SK-MEL-5 (cell line): ENCODE data around the gene HNRNPDL. TPM values are rescaled to one million over a fixed set of nuclear protein-coding genes. Genes with fewer than 3 reads are reported as not detected.
"Not testable (repeated sequence)": the region's sequence is repeated elsewhere in the genome, so short reads cannot be mapped to it uniquely, and the experiment has no call there.

Source experiments
- DNase-seq: peaks from one replicate; pipeline ENCODE4 v3.0.0-alpha.2; 2016; ENCODE audit warnings: low read depth, low spot score
- in situ Hi-C: cut with HindIII; loops from 2 replicates; pipeline ENCODE4 v1.10.0; 2016; ENCODE audit warnings: low sequenced_read_pairs, high pct_unique_total_duplicates, low pct_unique_long_range_greater_than_20kb
- polyA plus RNA-seq, 2 experiments: library from polyadenylated mRNA; depleted of rRNA; stranded (reverse); fragments of >200 nt; gene quantifications; 2 replicates each; pipeline ENCODE4 v1.2.3, GENCODE V29; 2015
- total RNA-seq: library from RNA; depleted of rRNA; stranded (reverse); fragments of >200 nt; shearing (Covaris generic); gene quantifications from 2 replicates; pipeline ENCODE4 v1.2.3, GENCODE V29; 2014; rRNA removed

The HNRNPDL gene
- total RNA-seq, result 169 and 179 TPM in 2 replicates
- polyA plus RNA-seq (2015; cell fraction: cytosol; rRNA removed), result 227 and 249 TPM in 2 replicates
- 926 and 1,158 TPM in 2 replicates for polyA plus RNA-seq (2015; cell fraction: nucleus; rRNA removed)

- DNase-seq, result peak; percentile 90
- in situ Hi-C loops, result no loop called here
These were observed at the start of gene HNRNPDL, which contains the start of gene ENOPH1 for GRCh38 chr4:82430193-82430963. Gene HNRNPDL, minus strand, starts transcription at chr4:82430462. Its CDS starts 772 bp downstream, at chr4:82429690. Gene ENOPH1, plus strand, starts transcription at chr4:82430590. Its CDS starts 240 bp downstream, at chr4:82430830.

GRCh38 chr4:82479562-82479961, 49.3 kb upstream of the HNRNPDL start:
- in situ Hi-C loops, result no loop called here
- no peak for DNase-seq

GRCh38 chr4:82477469-82477868, 47.2 kb upstream of the HNRNPDL start:
- in situ Hi-C loops, DNase-seq: not testable (repeated sequence)

- DNase-seq, in situ Hi-C loops: not testable (repeated sequence)
These were observed 45.7 kb upstream of the HNRNPDL start for GRCh38 chr4:82475931-82476330.

- in situ Hi-C loops, result no loop called here
- no peak for DNase-seq
These were observed 43.4 kb upstream of the HNRNPDL start for GRCh38 chr4:82473621-82474164.

DNA sequence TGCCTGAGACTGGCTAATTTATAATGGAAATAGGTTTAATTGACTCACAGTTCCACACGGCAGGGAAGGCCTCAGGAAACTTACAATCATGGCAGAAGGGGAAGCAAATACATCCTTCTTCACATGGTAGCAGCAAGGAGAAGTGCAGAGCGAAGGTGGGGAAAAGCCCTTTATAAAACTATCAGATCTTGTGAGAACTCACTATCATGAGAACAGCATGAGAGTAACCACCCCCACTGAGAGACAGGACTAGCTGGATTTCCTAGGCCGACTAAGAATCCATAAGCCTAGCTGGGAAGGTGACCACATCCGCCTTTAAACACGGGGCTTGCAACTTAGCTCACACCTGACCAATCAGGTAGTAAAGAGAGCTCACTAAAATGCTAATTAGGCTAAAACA, 42.8 kb upstream of the HNRNPDL start:
- DNase-seq, in situ Hi-C loops: not testable (repeated sequence)

DNA sequence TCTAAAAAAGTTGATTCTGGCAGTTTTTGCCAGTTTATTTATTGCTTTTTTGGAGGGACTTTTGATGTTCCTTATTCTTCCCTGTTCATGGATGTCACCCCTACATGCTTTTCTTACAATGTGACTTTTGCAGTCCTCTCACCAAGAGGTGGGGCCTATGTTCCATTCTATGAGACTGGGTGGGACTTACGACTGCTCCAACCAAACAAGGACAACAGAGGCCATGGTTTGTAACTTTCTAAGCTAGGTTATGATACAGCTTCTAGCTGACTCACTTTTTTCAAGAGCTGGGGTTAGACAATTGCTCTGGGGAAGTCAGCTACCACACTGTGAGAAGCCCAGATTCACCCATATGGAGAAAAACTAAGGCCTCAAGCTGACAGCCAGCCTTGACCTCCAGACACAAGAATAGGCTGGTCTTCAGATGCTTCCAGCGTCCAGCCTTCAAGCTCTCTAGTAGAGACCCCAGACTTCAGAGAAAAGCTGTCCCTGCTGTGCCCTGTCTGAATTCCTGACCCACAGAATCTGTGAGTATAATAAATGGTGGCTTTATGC, 39.6 kb upstream of the HNRNPDL start:
- in situ Hi-C loops, result no loop called here
- peak; percentile 38 for DNase-seq

DNA sequence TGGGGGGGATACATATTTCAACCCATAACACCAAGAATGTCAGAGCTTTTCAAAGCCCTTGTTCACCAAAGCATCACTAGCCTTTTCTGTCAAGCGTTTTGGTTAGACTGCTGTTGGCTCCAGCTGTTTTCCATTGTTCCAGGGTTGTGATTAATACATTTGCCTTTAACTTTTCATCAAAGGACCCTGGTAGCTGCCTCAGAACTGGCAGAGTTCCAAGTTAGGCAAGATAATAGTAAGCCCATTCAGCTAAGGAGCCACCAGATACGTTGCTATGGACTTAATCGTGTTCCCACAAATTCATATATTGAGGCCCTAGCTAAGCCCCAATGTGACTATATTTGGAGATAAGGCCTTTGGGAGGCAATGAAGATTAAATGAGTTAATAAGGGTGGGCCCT, 37.2 kb upstream of the HNRNPDL start:
- no peak for DNase-seq
- in situ Hi-C loops, result no loop called here

- in situ Hi-C loops, result no loop called here
- no peak for DNase-seq
These were observed 33.0 kb upstream of the HNRNPDL start for GRCh38 chr4:82463221-82463620.

- DNase-seq, result peak; percentile 86
- in situ Hi-C loops, result no loop called here
These were observed 32.2 kb upstream of the HNRNPDL start for GRCh38 chr4:82462415-82462831.

DNA sequence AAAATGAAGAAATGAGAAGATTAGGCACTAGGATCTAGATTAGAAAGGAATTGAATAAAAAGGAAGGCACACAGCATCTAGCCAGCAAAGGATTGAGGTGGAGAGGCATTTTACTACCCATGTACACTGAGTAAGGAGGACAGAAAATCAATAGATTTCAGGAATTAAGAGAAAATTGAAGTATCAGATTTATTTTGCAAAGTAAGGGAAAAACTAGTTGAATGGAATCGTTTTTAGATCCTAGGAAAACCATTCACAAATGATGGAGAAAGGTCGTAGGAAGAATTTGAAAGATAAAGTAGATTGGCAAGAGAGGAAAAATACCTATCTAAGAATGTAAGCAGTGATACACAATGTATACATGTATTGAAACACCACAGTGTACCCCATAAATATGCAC, 31.4 kb upstream of the HNRNPDL start:
- DNase-seq, result no peak
- in situ Hi-C loops, result no loop called here

- no peak for DNase-seq
- in situ Hi-C loops, result no loop called here
These were observed 28.5 kb upstream of the HNRNPDL start for GRCh38 chr4:82458729-82459128.

DNA sequence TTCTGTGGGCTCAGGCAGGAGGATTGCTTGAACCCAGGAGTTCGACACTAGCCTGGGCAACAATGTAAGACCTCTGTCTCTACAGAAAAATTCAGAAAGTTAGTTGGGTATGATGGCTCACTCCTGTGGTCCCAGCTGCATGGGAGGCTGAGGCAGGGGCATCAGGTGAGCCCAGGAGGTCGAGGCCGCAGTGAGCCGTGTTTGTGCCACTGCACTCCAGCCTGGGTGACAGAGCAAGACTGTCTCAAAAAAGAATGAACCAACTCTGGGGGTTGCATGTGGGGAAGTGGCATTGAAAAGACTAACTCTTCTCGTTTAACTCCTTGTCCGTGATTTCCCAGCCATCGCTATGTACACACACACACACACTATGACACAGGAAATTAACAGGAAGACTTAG, 27.0 kb upstream of the HNRNPDL start:
- in situ Hi-C loops, result no loop called here
- no peak for DNase-seq

- no peak for DNase-seq
- in situ Hi-C loops, result no loop called here
These were observed 21.8 kb upstream of the HNRNPDL start for GRCh38 chr4:82452026-82452425.

- in situ Hi-C loops, result no loop called here
- DNase-seq, result peak; percentile 31
These were observed 20.9 kb upstream of the HNRNPDL start for GRCh38 chr4:82450966-82451755.

DNA sequence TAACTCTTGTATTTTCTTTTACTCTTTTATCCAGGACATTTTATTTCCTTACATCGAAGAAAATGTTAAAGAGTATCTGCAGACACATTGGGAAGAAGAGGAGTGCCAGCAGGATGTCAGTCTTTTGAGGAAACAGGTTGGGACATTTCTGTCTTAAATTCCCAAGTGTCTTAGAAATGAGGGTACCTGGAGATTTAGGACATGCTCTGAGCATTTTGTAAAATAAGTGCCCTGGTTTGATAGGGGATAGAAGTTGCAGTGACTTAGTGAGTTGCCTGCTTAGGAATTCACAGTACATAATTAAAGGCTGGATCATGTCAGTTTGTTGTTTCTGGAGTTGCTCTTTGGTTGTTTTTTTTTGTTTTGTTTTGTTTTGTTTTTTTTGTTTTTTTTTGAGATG, 17.6 kb upstream of the HNRNPDL start:
- no peak for DNase-seq
- in situ Hi-C loops, result no loop called here

- in situ Hi-C loops, result no loop called here
- DNase-seq, result no peak
These were observed 8.8 kb upstream of the HNRNPDL start for GRCh38 chr4:82439088-82439487.
